Activated CD8-positive, alpha-beta T cell treated with anti-CD3 and anti-CD28 coated beads, Interleukin-2, amount 10 ng/mL, durations not matched to agents 7 days and 5 days (primary cell): ENCODE measurements around the gene TMEM198. TPM values are rescaled to one million over a fixed set of nuclear protein-coding genes. Genes with fewer than 3 reads are reported as not detected.

Experiments used
- ATAC-seq: fragments of 150-1000 bp; cut with Tn5 transposase; one replicate; pipeline ENCODE4 v1.10.0; 2021; ENCODE audit warnings: moderate library complexity
- CTCF ChIA-PET: fragments of 350-600 bp; sonication (Branson Sonifier 250); formaldehyde crosslinking; loops from one replicate; lab custom pipeline; 2021; ENCODE audit warnings: antibody characterized with exemption; lab: Charles Lee
- POLR2A ChIA-PET: fragments of 350-600 bp; sonication (Branson Sonifier 250); formaldehyde crosslinking; loops from one replicate; lab custom pipeline; 2021; ENCODE audit warnings: antibody characterized with exemption; lab: Charles Lee
- DNase-seq: peaks from one replicate; pipeline ENCODE4 v3.0.0-alpha.2; 2020
- H3K27ac Mint-ChIP-seq: one replicate; pipeline ENCODE4 v1.8.0; 2021; ENCODE audit warnings: mild to moderate bottlenecking, mixed read lengths
- H3K27me3 Mint-ChIP-seq: one replicate; pipeline ENCODE4 v1.8.0; 2021; ENCODE audit warnings: low read depth, mixed read lengths
- H3K36me3 Mint-ChIP-seq: one replicate; pipeline ENCODE4 v1.8.0; 2021; ENCODE audit warnings: low read depth, mixed read lengths
- H3K4me1 Mint-ChIP-seq: one replicate; pipeline ENCODE4 v1.8.0; 2021; ENCODE audit warnings: low read depth, mixed read lengths
- H3K4me3 Mint-ChIP-seq: one replicate; pipeline ENCODE4 v1.8.0; 2021; ENCODE audit warnings: mild to moderate bottlenecking, mixed read lengths
- H3K9me3 Mint-ChIP-seq: one replicate; pipeline ENCODE4 v1.8.0; 2022; ENCODE audit warnings: mixed read lengths; ENCODE audit not compliant: insufficient read depth
- total RNA-seq, 2 experiments: library from RNA; stranded (reverse); gene quantifications; one replicate each; pipeline ENCODE4 v1.2.3, GENCODE V29; 2021

TMEM198 gene
- total RNA-seq, 2 experiments from 2014 or later = 0.47 to 0.60 TPM

DNA sequence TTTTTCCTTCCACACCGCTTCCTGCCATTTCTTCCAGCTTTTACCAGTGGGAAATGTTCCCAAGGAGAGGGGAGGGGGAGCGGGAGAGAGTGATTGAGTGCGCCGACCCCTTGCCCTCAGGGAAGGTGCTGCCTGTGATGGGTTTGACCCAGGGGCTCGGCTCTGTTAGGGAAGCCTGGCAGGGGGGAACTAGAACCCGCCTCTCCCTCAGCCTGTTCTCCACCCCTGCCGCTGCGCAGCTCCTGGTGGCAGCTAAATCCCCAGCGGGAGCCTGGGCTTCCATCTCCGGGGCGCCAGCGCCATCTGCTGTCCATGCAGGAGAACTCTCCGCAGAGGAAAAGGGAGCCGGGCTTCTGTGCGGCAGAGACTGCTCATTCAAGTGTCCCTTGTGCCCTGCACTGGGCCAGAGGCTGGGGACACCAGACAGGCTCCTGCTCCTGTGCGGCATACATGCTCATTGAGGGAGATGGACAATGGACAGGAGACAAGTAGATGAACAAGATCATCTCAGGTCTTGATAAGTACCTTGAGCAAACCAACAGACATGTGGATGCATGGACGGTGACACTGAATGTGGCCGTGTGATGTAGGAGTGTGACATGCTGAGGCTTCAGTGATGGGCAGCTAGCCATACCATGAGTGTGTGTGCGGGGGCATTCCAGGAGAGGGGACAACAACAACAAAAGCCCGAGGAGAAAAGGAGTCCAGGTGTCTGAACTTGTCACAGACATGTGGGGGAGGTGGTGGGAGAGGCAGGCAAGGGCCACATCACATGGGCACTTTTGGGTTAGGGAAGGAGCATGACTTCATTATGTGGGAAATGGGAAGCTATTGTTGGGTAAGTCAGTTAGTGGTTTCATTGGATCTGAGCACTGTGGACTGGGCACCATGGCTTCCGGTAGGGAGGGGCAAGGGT is 13.5 kb upstream of the TMEM198 start:
- H3K4me1 Mint-ChIP-seq = no peaks in the 10 kb centered on the region
- H3K27me3 Mint-ChIP-seq = peaks cover 51% of the 10 kb centered on the region
- no peaks in the 10 kb centered on the region for H3K36me3 Mint-ChIP-seq
- ATAC-seq = peak; percentile 95
- peak; percentile 87 for DNase-seq
- no peak overlapping the region for H3K27ac Mint-ChIP-seq
- ChIA-PET POLR2A (no interaction called here), CTCF (interaction anchor here (0.6 to 5.4 kb wide), 43 partner anchors 8 to 426 kb away, joined by 3 to 104 read pairs (median 5); partner anchors contain the start of genes ASIC4, CHPF, GMPPA and OBSL1)
- no peaks in the 10 kb centered on the region for H3K9me3 Mint-ChIP-seq
- no peak overlapping the region for H3K4me3 Mint-ChIP-seq

DNA sequence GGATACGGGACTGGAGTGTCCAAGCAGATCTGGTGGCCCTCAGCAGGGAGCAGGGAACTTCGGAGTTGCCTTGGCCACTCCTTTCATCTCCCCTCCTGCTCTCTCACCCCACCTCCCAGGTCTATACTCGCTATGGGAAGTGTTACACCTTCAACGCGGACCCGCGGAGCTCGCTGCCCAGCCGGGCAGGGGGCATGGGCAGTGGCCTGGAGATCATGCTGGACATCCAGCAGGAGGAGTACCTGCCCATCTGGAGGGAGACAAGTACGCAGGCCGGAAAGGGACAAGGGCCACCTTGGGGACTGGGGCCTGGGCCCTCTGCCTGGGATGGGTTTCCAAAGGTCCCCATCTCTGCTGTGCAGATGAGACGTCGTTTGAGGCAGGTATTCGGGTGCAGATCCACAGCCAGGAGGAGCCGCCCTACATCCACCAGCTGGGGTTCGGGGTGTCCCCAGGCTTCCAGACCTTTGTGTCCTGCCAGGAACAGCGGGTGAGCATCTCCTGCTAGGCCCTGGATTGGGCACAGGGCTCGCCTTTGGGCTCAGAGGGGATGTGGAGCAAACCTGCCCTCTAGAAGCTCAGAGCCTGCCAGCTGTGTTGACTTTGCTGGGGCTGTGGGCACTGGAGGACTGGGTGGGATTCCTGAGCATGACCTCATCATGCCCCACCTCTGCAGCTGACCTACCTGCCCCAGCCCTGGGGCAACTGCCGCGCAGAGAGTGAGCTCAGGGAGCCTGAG is 12.0 kb upstream of the TMEM198 start:
- no peak for ATAC-seq
- DNase-seq = no peak
- Mint-ChIP-seq H3K27me3 (peaks cover 40% of the 10 kb centered on the region), H3K36me3 (no peaks in the 10 kb centered on the region), H3K9me3 (no peaks in the 10 kb centered on the region), H3K4me3 (no peak overlapping the region), H3K27ac (no peak overlapping the region), H3K4me1 (no peaks in the 10 kb centered on the region)
- CTCF ChIA-PET = interaction anchor here (1.0 to 5.4 kb wide), 6 partner anchors 10 to 129 kb away, joined by 3 to 104 read pairs (median 16); no protein-coding TSS in a partner anchor
- POLR2A ChIA-PET = no interaction called here

DNA sequence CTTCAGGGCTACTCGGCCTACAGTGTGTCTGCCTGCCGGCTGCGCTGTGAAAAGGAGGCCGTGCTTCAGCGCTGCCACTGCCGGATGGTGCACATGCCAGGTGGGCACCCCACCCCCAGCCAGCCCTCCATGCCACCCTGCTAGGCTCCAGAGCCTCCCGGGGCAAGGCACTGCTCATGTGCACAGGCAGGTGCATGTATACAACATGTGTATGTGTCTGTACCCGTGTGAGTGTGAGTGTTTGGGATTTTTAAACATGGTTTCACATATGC is 11.5 kb upstream of the TMEM198 start:
- ChIA-PET CTCF (interaction anchor here (1.3 kb wide), 1 partner anchor 56 kb away, joined by 6 read pairs; no protein-coding TSS in a partner anchor), POLR2A (no interaction called here)
- Mint-ChIP-seq H3K9me3 (no peaks in the 10 kb centered on the region), H3K36me3 (no peaks in the 10 kb centered on the region), H3K27me3 (peaks cover 37% of the 10 kb centered on the region), H3K27ac (no peak overlapping the region), H3K4me3 (no peak overlapping the region), H3K4me1 (no peaks in the 10 kb centered on the region)
- ATAC-seq (no peak), DNase-seq (no peak)

DNA sequence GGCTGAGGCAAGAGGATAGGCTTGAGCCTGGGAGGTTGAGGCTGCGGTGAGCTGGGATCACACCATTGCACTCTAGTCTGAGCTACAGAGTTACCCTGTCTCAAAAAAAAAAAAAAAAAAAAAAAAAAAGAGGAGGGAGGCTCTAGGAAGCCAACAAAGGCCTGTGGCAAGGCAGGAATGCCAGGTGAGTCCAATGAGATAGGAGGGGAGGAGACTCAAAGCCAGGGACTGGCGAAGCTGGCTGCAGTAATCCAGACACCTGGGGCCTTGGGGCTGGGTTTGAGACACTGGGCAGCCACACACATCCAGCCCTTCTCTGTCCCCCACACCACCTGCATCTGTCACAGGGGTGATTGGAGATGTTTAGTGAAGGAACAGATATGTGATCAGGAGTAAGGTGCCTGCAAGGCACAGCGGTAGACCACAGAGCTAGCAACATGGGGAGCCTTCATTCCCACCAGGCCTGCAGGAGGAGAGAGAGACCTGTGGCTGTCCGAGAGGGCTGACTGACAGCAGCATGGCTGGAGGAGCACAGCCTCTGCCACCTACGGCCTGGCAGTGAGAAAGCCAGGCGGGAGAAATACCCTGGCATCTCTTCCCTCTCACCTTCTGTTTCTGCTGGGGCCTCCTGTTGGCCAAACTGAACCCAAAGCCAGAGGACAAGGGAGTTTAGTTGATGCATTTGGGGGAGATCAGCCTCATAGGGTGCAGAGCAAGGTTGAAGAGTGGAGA is 9.7 kb upstream of the TMEM198 start:
- ChIA-PET POLR2A (no interaction called here), CTCF (no interaction called here)
- ATAC-seq = no peak
- H3K4me1 Mint-ChIP-seq = no peaks in the 10 kb centered on the region
- H3K36me3 Mint-ChIP-seq = peaks cover 3% of the 10 kb centered on the region
- no peak for DNase-seq
- no peaks in the 10 kb centered on the region for H3K9me3 Mint-ChIP-seq
- no peak overlapping the region for H3K27ac Mint-ChIP-seq
- H3K27me3 Mint-ChIP-seq = peaks cover 26% of the 10 kb centered on the region
- no peak overlapping the region for H3K4me3 Mint-ChIP-seq

DNA sequence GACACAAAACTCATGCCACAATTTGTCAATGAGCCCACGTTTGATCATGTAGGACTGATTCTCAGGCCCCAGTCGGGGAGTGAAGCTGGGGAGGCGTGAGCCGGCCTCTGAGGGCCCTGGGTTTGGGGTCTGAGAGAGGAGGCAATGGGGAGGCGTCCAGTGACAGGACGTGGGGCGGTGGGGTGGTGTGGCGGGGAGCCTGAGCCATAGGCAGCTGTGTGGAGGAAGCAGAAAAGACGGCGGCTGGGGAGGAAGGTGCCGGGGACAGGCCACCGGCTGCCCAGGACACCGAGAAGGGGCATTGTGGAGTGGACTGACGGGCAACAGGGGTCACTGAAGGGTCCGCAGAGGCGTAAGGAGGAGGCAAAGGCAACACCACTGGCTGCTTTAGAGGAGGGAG is 7.4 kb upstream of the TMEM198 start:
- no peak for ATAC-seq
- CTCF ChIA-PET = interaction anchor here (1.0 to 1.4 kb wide), 2 partner anchors 27 to 107 kb away, joined by 3 read pairs; no protein-coding TSS in a partner anchor

DNA sequence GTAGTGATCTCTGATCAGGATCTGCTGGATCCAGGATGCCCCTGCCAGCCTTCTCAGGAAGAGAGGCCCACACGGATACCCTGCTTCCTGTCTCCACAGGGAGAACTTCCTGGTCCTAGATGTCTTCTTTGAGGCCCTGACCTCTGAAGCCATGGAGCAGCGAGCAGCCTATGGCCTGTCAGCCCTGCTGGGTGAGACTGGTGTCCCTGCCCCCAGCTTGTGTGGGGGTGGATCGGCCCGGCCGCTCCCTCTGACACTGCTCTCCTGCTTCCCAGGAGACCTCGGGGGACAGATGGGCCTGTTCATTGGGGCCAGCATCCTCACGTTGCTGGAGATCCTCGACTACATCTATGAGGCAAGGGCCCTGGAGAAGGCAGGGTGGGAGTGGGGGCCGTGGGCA is 6.9 kb upstream of the TMEM198 start:
- ATAC-seq = no peak
- Mint-ChIP-seq H3K4me3 (no peak overlapping the region), H3K36me3 (peaks cover 3% of the 10 kb centered on the region), H3K27ac (no peak overlapping the region), H3K9me3 (no peaks in the 10 kb centered on the region), H3K27me3 (peaks cover 6% of the 10 kb centered on the region), H3K4me1 (peaks cover 8% of the 10 kb centered on the region)
- DNase-seq = no peak
- POLR2A ChIA-PET = no interaction called here
- CTCF ChIA-PET = interaction anchor here (1.0 to 1.4 kb wide), 2 partner anchors 27 to 106 kb away, joined by 3 read pairs; no protein-coding TSS in a partner anchor

More for the DNA sequence above, 7.4 kb upstream of the TMEM198 start:
- H3K4me3 Mint-ChIP-seq = no peak overlapping the region
- DNase-seq = no peak
- peaks cover 4% of the 10 kb centered on the region for H3K4me1 Mint-ChIP-seq
- no peak overlapping the region for H3K27ac Mint-ChIP-seq
- POLR2A ChIA-PET = no interaction called here
- H3K27me3 Mint-ChIP-seq = peaks cover 7% of the 10 kb centered on the region
- H3K36me3 Mint-ChIP-seq = peaks cover 3% of the 10 kb centered on the region
- H3K9me3 Mint-ChIP-seq = no peaks in the 10 kb centered on the region

DNA sequence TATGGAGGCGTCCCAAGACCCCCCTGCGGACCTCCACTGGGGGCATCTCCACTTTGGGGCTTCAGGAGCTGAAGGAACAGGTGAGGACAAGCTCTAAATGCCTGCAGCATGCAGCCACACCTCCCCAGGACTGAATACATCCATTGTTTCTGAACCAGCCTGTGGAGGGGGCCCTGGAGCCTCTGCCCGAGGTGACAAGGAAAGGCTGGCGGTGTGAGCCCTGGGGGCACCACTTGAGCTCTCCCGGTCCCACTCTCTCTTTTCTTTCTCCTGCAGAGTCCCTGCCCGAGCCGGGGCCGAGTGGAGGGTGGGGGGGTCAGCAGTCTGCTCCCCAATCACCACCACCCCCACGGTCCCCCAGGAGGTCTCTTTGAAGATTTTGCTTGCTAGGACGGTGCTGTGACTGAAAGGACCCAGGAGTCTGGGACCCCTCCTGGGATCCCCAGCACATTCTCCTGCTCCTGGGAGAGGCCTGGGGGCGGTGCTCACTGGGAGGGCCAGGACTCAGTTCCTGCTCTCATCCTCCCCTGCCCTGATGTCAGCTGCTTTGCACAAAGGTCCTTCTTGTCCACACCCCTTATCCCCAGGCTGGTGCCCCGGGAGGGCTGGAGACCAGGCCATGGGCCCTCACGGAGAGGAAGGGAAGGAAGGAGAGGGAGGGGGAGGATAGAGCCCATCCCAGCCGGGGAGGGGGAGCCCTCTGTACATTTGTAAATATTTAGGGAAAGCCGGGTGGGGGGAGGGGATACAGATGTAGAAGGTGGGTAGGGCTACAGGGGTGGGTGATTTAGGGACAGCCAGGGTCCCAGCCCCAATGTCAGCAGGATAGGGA is 6.0 kb upstream of the TMEM198 start:
- Mint-ChIP-seq H3K27me3 (peaks cover 3% of the 10 kb centered on the region), H3K36me3 (peaks cover 3% of the 10 kb centered on the region), H3K4me1 (peaks cover 16% of the 10 kb centered on the region), H3K27ac (no peak overlapping the region), H3K4me3 (no peak overlapping the region), H3K9me3 (no peaks in the 10 kb centered on the region)
- ATAC-seq (no peak), DNase-seq (no peak)
- ChIA-PET POLR2A (no interaction called here), CTCF (interaction anchor here (1.4 to 1.5 kb wide), 3 partner anchors 8 to 149 kb away, joined by 3 to 4 read pairs (median 4); no protein-coding TSS in a partner anchor)

DNA sequence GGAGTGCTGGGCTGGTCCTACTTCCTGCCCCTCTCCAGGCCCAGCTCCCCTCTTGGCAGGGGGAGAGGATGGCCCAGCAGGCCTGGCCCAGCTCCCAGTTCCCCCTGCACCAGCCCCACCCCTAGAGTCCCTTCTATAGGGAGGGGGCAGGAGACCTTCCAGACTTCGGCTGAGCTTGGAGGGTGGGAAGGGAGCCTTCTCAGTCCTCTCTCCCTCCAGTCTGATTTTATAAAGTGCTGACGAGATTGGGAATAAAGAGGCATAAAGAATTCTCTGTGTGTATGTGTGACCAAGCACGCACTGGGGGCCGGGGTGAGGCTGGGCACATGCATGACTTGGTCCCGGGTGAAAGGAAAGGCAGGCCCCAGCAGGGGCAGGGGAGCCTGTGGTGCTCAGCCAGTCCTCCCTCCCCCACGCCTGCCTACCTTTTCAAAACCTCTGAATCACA is 5.3 kb upstream of the TMEM198 start:
- POLR2A ChIA-PET = no interaction called here
- no peak for ATAC-seq

DNA sequence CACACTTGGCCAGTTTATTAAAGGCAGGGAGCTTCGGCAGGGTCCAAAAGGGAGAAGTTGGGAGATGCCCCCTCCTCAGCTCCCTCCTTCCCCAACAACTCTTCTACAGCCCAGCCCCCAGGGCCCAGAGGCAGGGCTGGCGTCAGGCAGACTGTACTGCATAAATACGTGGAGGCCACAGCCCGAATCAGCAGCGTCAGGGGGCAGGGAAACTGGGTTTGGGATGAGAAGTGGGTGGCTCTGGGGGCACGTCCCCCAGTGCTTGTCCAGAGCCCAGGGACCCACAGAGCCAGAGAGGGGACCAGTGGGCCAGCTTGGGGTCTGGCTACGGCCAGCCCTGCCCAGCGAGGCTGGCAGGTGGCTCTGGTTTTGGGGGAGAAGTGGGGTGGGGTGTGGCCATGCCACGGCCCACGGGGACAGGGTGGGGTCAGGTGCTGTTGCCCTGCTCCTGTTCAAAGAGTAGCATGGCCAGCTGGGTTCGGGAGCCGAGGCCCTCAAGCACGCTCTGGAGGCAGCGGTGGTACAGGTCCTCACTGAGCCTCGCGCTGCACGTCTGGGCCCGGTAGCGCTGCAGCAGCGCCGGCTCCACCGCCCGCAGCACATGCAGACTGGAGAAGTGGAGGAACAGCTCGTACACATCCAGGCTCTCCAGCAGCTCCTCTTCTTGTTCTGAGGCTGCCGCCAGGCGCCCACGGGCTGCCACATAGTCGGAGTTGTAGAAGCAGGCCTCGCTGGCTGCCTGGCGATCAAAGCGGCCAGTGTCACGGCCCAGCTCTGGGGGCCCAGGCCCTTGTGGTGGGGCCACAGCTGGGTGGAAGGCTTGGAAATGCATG is 4.7 kb upstream of the TMEM198 start:
- Mint-ChIP-seq H3K4me3 (no peak overlapping the region), H3K36me3 (peaks cover 3% of the 10 kb centered on the region), H3K27ac (no peak overlapping the region), H3K27me3 (peaks cover 3% of the 10 kb centered on the region), H3K9me3 (no peaks in the 10 kb centered on the region), H3K4me1 (peaks cover 17% of the 10 kb centered on the region)
- ChIA-PET CTCF (interaction anchor here (1.0 to 3.8 kb wide), 5 partner anchors 9 to 150 kb away, joined by 3 to 59 read pairs (median 4); no protein-coding TSS in a partner anchor), POLR2A (no interaction called here)
- no peak for ATAC-seq
- no peak for DNase-seq

More for the DNA sequence above, 5.3 kb upstream of the TMEM198 start:
- CTCF ChIA-PET = interaction anchor here (1.4 to 3.8 kb wide), 3 partner anchors 9 to 150 kb away, joined by 4 to 59 read pairs (median 4); no protein-coding TSS in a partner anchor
- Mint-ChIP-seq H3K4me1 (peaks cover 16% of the 10 kb centered on the region), H3K9me3 (no peaks in the 10 kb centered on the region), H3K4me3 (no peak overlapping the region), H3K27ac (no peak overlapping the region), H3K36me3 (peaks cover 3% of the 10 kb centered on the region), H3K27me3 (peaks cover 3% of the 10 kb centered on the region)
- DNase-seq = no peak
